HepG2 (cell line): Measurements from ENCODE around the gene SMARCB1. TPM values are rescaled to one million over a fixed set of nuclear protein-coding genes. Genes with fewer than 3 reads are reported as not detected.
A peak's percentile ranks its signal among the peaks of the same experiment; 100 is the strongest.

ENCODE experiments used
- CBX1 ChIP-seq: IDR thresholded peaks from one replicate; pipeline ENCODE4 v1.6.1; 2016; ENCODE audit warnings: antibody characterized with exemption, low read depth
- CBX5 ChIP-seq: sonication (generic); formaldehyde crosslinking; IDR thresholded peaks from 2 replicates; pipeline ENCODE4 v1.4.0; 2020; ENCODE audit warnings: missing genetic modification reagents, borderline replicate concordance
- DNMT3B ChIP-seq: conservative IDR thresholded peaks from 2 replicates; pipeline ENCODE4 v1.6.1; 2016; ENCODE audit warnings: missing biosample characterization, control low read depth
- GTF3A ChIP-seq: sonication (generic); formaldehyde crosslinking; conservative IDR thresholded peaks from 2 replicates; pipeline ENCODE4 v1.4.0; 2020; ENCODE audit warnings: mild to moderate bottlenecking, missing genetic modification reagents
- HMG20A ChIP-seq: IDR thresholded peaks from 2 replicates; pipeline ENCODE4 v1.6.1; 2016; ENCODE audit warnings: borderline replicate concordance
- HOXD1 ChIP-seq: sonication (generic); formaldehyde crosslinking; IDR thresholded peaks from 2 replicates; pipeline ENCODE4 v1.5.0; 2020; ENCODE audit warnings: missing genetic modification reagents
- KDM2A ChIP-seq: sonication (generic); formaldehyde crosslinking; IDR thresholded peaks from 2 replicates; pipeline ENCODE4 v1.4.0; 2020; ENCODE audit warnings: low read depth, missing genetic modification reagents, borderline replicate concordance
- KMT2A ChIP-seq: sonication (generic); formaldehyde crosslinking; IDR thresholded peaks from 2 replicates; pipeline ENCODE4 v1.4.0; 2020; ENCODE audit warnings: missing genetic modification reagents
- MTF1 ChIP-seq: sonication (generic); formaldehyde crosslinking; IDR thresholded peaks from 2 replicates; pipeline ENCODE4 v1.5.0; 2020; ENCODE audit warnings: missing genetic modification reagents
- MYC ChIP-seq: sonication (generic); formaldehyde crosslinking; IDR thresholded peaks from 2 replicates; pipeline ENCODE4 v1.9.0; 2021; ENCODE audit warnings: missing genetic modification reagents, borderline replicate concordance
- PCBP1 ChIP-seq: fragments of 200-400 bp; formaldehyde crosslinking; IDR thresholded peaks from 2 replicates; pipeline ENCODE4 v1.6.1; 2017; ENCODE audit warnings: mild to moderate bottlenecking, low read depth, low read length, borderline replicate concordance
- RAD51 ChIP-seq: fragments of 450-650 bp; IDR thresholded peaks from 2 replicates; pipeline ENCODE4 v1.6.1; 2016; ENCODE audit warnings: borderline replicate concordance
- RBFOX2 ChIP-seq: fragments of 200-400 bp; formaldehyde crosslinking; IDR thresholded peaks from 2 replicates; pipeline ENCODE4 v1.6.1; 2017; ENCODE audit warnings: low read depth, mild to moderate bottlenecking, low read length
- RFXANK ChIP-seq: IDR thresholded peaks from 2 replicates; pipeline ENCODE4 v1.6.1; 2016
- SAFB2 ChIP-seq: sonication (generic); formaldehyde crosslinking; IDR thresholded peaks from 2 replicates; pipeline ENCODE4 v1.5.1; 2020; ENCODE audit warnings: missing genetic modification reagents, low read depth, mild to moderate bottlenecking, borderline replicate concordance
- SP4 ChIP-seq: sonication (generic); formaldehyde crosslinking; IDR thresholded peaks from 2 replicates; pipeline ENCODE4 v1.8.1; 2023; ENCODE audit warnings: mild to moderate bottlenecking, missing genetic modification reagents
- ZFX ChIP-seq: sonication (generic); formaldehyde crosslinking; IDR thresholded peaks from 2 replicates; pipeline ENCODE4 v1.4.0; 2020; ENCODE audit warnings: mild to moderate bottlenecking, low read depth, missing genetic modification reagents, moderate library complexity
- ZNF225 ChIP-seq: sonication (generic); formaldehyde crosslinking; IDR thresholded peaks from 2 replicates; pipeline ENCODE4 v1.4.0; 2020; ENCODE audit warnings: mild to moderate bottlenecking, missing genetic modification reagents
- ZNF510 ChIP-seq: sonication (generic); formaldehyde crosslinking; IDR thresholded peaks from 2 replicates; pipeline ENCODE4 v1.4.0; 2020; ENCODE audit warnings: low read depth, mild to moderate bottlenecking, missing genetic modification reagents
- ZNF619 ChIP-seq: sonication (generic); formaldehyde crosslinking; IDR thresholded peaks from 2 replicates; pipeline ENCODE4 v1.4.0; 2020; ENCODE audit warnings: mild to moderate bottlenecking, missing genetic modification reagents
- ZNF782 ChIP-seq: sonication (generic); formaldehyde crosslinking; IDR thresholded peaks from 2 replicates; pipeline ENCODE4 v1.4.0; 2020; ENCODE audit warnings: missing genetic modification reagents, mild to moderate bottlenecking, borderline replicate concordance
- ZNF850 ChIP-seq: sonication (generic); formaldehyde crosslinking; conservative IDR thresholded peaks from 2 replicates; pipeline ENCODE4 v1.9.0; 2021; ENCODE audit warnings: mild to moderate bottlenecking, missing genetic modification reagents
- polyA plus RNA-seq, 8 experiments: library from polyadenylated mRNA; depleted of rRNA in 3 of 8; stranded (reverse) in 7 of 8; unstranded in 1 of 8; fragments of >200 nt; fragmentation: Illumina TruSeq in 4 of 8; extraction: Trizol in 4 of 8; gene quantifications; 2 replicates each; pipeline versions ENCODE4 v1.2.1 to v1.2.3, GENCODE V29; 2011 to 2016; ENCODE audit warnings: low read depth in 4 of 8, missing spikeins in 1 of 8, mixed read lengths in 1 of 8; ENCODE audit not compliant: insufficient read depth in 1 of 8
- total RNA-seq, 5 experiments: library from RNA; depleted of rRNA; stranded (reverse); fragments of >200 nt; fragmentation: Illumina TruSeq; extraction: Trizol; gene quantifications; 2 replicates each; pipeline ENCODE4 v1.2.3, GENCODE V29; 2016; ENCODE audit warnings: low read depth in 1 of 5
- TF ChIP-seq, protein P1 (sequence below), 2 experiments: sonication (generic) in 1 of 2; formaldehyde crosslinking in 1 of 2; IDR thresholded peaks; 2 replicates each; pipeline versions ENCODE4 v1.4.0 to v1.6.1; 2018 to 2020; ENCODE audit warnings: missing genetic modification reagents in 2 of 2, borderline replicate concordance in 1 of 2, low read depth in 1 of 2, mild to moderate bottlenecking in 1 of 2, missing biosample characterization in 1 of 2
- TF ChIP-seq, protein P2 (sequence below): sonication (generic); formaldehyde crosslinking; IDR thresholded peaks from 2 replicates; pipeline ENCODE4 v1.4.0; 2020; ENCODE audit warnings: mild to moderate bottlenecking, missing genetic modification reagents
- TF ChIP-seq, protein P3 (sequence below): sonication (generic); formaldehyde crosslinking; IDR thresholded peaks from 2 replicates; pipeline ENCODE4 v1.4.0; 2020; ENCODE audit warnings: missing genetic modification reagents

SMARCB1 gene
- total and polyA plus RNA-seq, 2 of the 13 experiments (the other 11 are each of a cell fraction or from before 2014, with no cell fraction given) = 74.0 to 166 TPM

DNA sequence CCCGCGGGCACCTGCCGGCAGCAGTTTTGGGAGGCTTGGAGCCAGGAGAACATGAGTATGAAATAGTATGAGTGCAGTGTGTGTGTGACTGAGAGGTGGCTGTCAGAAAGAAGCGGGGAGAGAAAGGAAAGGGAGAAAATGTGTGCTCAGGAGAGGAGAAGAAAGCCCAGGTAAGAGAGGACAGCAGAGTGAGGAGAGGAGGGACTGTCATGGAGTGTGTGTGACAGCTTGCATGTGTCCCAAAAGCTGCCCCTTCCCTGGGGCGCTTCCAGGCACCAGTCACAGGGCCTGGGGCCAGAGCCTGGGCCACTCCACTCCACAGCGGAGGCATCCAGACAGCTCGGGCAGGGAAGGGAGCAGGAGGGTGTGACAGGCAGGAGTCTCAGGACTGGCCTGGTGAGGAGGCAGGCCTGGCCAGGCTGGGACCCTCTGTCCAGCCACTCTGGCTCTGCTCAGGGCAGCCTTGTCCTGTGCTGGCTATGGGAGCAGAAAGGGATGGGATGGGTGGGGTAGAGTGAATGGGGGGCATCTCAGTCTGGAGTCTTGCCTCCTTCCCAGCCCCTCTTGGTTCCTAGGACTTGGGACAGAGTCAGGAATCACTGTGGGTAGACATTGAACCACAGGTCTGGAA lies 13.2 kb upstream of the SMARCB1 start (continued):
- TF ChIP-seq, protein P1, sequence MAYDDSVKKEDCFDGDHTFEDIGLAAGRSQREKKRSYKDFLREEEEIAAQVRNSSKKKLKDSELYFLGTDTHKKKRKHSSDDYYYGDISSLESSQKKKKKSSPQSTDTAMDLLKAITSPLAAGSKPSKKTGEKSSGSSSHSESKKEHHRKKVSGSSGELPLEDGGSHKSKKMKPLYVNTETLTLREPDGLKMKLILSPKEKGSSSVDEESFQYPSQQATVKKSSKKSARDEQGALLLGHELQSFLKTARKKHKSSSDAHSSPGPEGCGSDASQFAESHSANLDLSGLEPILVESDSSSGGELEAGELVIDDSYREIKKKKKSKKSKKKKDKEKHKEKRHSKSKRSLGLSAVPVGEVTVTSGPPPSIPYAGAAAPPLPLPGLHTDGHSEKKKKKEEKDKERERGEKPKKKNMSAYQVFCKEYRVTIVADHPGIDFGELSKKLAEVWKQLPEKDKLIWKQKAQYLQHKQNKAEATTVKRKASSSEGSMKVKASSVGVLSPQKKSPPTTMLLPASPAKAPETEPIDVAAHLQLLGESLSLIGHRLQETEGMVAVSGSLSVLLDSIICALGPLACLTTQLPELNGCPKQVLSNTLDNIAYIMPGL (CRISPR knock-in tag; IDR thresholded peaks at IDR 0.05; ENCODE audit: borderline replicate concordance in 1 of 2, low read depth in 1 of 2) = 0 out of 4 replicates have a peak, but pooled peaks of 1 of the 2 experiments have one; percentile 33
- TF ChIP-seq SP4 (0 out of 2 replicates have a peak, but pooled peaks have one; percentile 25), RFXANK (CRISPR knock-in tag) (no peak), MYC (CRISPR knock-in tag) (no peak), MTF1 (CRISPR knock-in tag) (no peak), ZNF225 (CRISPR knock-in tag) (0 out of 2 replicates have a peak, but pooled peaks have one; percentile 8), RBFOX2 (0 out of 2 replicates have a peak, but pooled peaks have one; percentile 8), ZFX (CRISPR knock-in tag) (0 out of 2 replicates have a peak, but pooled peaks have one; percentile 14), CBX5 (CRISPR knock-in tag) (0 out of 2 replicates have a peak, but pooled peaks have one; percentile 11), HOXD1 (no peak), GTF3A (CRISPR knock-in tag) (0 out of 2 replicates have a peak, but pooled peaks have one; percentile 5), CBX1 (no peak), HMG20A (CRISPR knock-in tag) (no peak), RAD51 (no peak), ZNF510 (no peak), DNMT3B (CRISPR knock-in tag) (no peak), ZNF782 (CRISPR knock-in tag) (0 out of 2 replicates have a peak, but pooled peaks have one; percentile 7), KMT2A (no peak), SAFB2 (peak; percentile 50; the same call in 1 of the 2 replicates), KDM2A (CRISPR knock-in tag) (peak; percentile 3; the same call in 1 of the 2 replicates), ZNF850 (CRISPR knock-in tag) (no peak; the same call in 1 of the 2 replicates), PCBP1 (no peak), ZNF619 (CRISPR knock-in tag) (peak; percentile 50; the same call in 1 of the 2 replicates)
- TF ChIP-seq, protein P2, sequence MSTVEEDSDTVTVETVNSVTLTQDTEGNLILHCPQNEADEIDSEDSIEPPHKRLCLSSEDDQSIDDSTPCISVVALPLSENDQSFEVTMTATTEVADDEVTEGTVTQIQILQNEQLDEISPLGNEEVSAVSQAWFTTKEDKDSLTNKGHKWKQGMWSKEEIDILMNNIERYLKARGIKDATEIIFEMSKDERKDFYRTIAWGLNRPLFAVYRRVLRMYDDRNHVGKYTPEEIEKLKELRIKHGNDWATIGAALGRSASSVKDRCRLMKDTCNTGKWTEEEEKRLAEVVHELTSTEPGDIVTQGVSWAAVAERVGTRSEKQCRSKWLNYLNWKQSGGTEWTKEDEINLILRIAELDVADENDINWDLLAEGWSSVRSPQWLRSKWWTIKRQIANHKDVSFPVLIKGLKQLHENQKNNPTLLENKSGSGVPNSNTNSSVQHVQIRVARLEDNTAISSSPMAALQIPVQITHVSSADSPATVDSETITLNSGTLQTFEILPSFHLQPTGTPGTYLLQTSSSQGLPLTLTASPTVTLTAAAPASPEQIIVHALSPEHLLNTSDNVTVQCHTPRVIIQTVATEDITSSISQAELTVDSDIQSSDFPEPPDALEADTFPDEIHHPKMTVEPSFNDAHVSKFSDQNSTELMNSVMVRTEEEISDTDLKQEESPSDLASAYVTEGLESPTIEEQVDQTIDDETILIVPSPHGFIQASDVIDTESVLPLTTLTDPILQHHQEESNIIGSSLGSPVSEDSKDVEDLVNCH (CRISPR knock-in tag) = 0 out of 2 replicates have a peak, but pooled peaks have one; percentile 60
- TF ChIP-seq, protein P3, sequence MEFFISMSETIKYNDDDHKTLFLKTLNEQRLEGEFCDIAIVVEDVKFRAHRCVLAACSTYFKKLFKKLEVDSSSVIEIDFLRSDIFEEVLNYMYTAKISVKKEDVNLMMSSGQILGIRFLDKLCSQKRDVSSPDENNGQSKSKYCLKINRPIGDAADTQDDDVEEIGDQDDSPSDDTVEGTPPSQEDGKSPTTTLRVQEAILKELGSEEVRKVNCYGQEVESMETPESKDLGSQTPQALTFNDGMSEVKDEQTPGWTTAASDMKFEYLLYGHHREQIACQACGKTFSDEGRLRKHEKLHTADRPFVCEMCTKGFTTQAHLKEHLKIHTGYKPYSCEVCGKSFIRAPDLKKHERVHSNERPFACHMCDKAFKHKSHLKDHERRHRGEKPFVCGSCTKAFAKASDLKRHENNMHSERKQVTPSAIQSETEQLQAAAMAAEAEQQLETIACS (CRISPR knock-in tag) = no peak
